ENCODE measurements around the gene GSC2. TPM values are rescaled to one million over a fixed set of nuclear protein-coding genes. Genes with fewer than 3 reads are reported as not detected.

GSC2 gene
- total RNA-seq, 1 donor from 2014 or later = not detected

- Histone ChIP-seq H3K36me3 (ENCODE audit: insufficient read depth, low read length) (peaks cover 10% of the 10 kb centered on the region), H3K79me2 (ENCODE audit: insufficient read depth, low read length) (no peaks in the 10 kb centered on the region), H3K4me2 (ENCODE audit: low read length) (no peak overlapping the region), H3K4me3 (ENCODE audit: insufficient read depth, low read depth, low read length) (no peak overlapping the region), H3K27me3 (ENCODE audit: insufficient read depth, low read length) (no peaks in the 10 kb centered on the region), H3K4me1 (ENCODE audit: insufficient read depth, low read length) (no peaks in the 10 kb centered on the region), H3K9ac (ENCODE audit: low read length) (no peak overlapping the region), H2AFZ (ENCODE audit: low read depth, low read length) (no peak overlapping the region), H4K20me1 (ENCODE audit: insufficient read depth, low read length) (peaks cover 7% of the 10 kb centered on the region), H3K27ac (ENCODE audit: low read depth, low read length) (no peak overlapping the region), H3K9me3 (ENCODE audit: insufficient read depth, low read depth, low read length) (no peaks in the 10 kb centered on the region)
- no peak for TF ChIP-seq CTCF (IDR thresholded peaks at IDR 0.05; ENCODE audit: insufficient read depth, low read depth, low read length)
- no peak for TF ChIP-seq EZH2 (IDR thresholded peaks at IDR 0.05; ENCODE audit: insufficient read depth, low read length)
- Mint-ChIP-seq H3K27me3 (ENCODE audit: low read depth, unreplicated experiment) (peaks cover 12% of the 10 kb centered on the region), H3K4me3 (ENCODE audit: unreplicated experiment) (no peak overlapping the region), H3K9me3 (ENCODE audit: unreplicated experiment) (no peaks in the 10 kb centered on the region), H3K36me3 (ENCODE audit: low read depth, unreplicated experiment) (peaks cover 24% of the 10 kb centered on the region), H3K4me1 (ENCODE audit: low read depth, unreplicated experiment) (no peaks in the 10 kb centered on the region), H3K27ac (ENCODE audit: unreplicated experiment) (no peak overlapping the region)
- FAIRE-seq = no peak
- DNase-seq (ENCODE audit: low read depth) = no peak
Observed at GRCh38 chr22:19131685-19132015, 18.4 kb downstream of the GSC2 start.

- Histone ChIP-seq H3K36me3 (ENCODE audit: insufficient read depth, low read length) (peaks cover 10% of the 10 kb centered on the region), H3K27ac (ENCODE audit: low read depth, low read length) (no peak within 1 kb of the TSS), H3K4me3 (ENCODE audit: insufficient read depth, low read depth, low read length) (no peak within 1 kb of the TSS), H3K9ac (ENCODE audit: low read length) (no peak within 1 kb of the TSS), H3K4me1 (ENCODE audit: insufficient read depth, low read length) (no peaks in the 10 kb centered on the region), H4K20me1 (ENCODE audit: insufficient read depth, low read length) (peaks cover 3% of the 10 kb centered on the region), H3K27me3 (ENCODE audit: insufficient read depth, low read length) (no peaks in the 10 kb centered on the region), H3K9me3 (ENCODE audit: insufficient read depth, low read depth, low read length) (no peaks in the 10 kb centered on the region), H3K79me2 (ENCODE audit: insufficient read depth, low read length) (no peaks in the 10 kb centered on the region), H3K4me2 (ENCODE audit: low read length) (no peak within 1 kb of the TSS), H2AFZ (ENCODE audit: low read depth, low read length) (no peak within 1 kb of the TSS)
- H3K9me3 Mint-ChIP-seq (ENCODE audit: unreplicated experiment) = no peaks in the 10 kb centered on the region
- no peak for FAIRE-seq
- H3K27ac Mint-ChIP-seq (ENCODE audit: unreplicated experiment) = no peak within 1 kb of the TSS
- H3K4me3 Mint-ChIP-seq (ENCODE audit: unreplicated experiment) = no peak within 1 kb of the TSS
- peaks cover 21% of the 10 kb centered on the region for H3K36me3 Mint-ChIP-seq (ENCODE audit: low read depth, unreplicated experiment)
- TF ChIP-seq EZH2 (IDR thresholded peaks at IDR 0.05; ENCODE audit: insufficient read depth, low read length) (no peak), CTCF (IDR thresholded peaks at IDR 0.05; ENCODE audit: insufficient read depth, low read depth, low read length) (no peak)
- H3K4me1 Mint-ChIP-seq (ENCODE audit: low read depth, unreplicated experiment) = no peaks in the 10 kb centered on the region
- no peak for DNase-seq (ENCODE audit: low read depth)
- peaks cover 17% of the 10 kb centered on the region for H3K27me3 Mint-ChIP-seq (ENCODE audit: low read depth, unreplicated experiment)
Observed at GRCh38 chr22:19130959-19131684, 19.0 kb downstream of the GSC2 start, which contains the start of gene TSSK2. TSS of gene TSSK2 (plus strand) at chr22:19131308. CDS start at chr22:19131400, 92 bp downstream.

- H4K20me1 ChIP-seq (ENCODE audit: insufficient read depth, low read length) = peaks cover 3% of the 10 kb centered on the region
- H3K9me3 ChIP-seq (ENCODE audit: insufficient read depth, low read depth, low read length) = no peaks in the 10 kb centered on the region
- Mint-ChIP-seq H3K36me3 (ENCODE audit: low read depth, unreplicated experiment) (peaks cover 16% of the 10 kb centered on the region), H3K4me1 (ENCODE audit: low read depth, unreplicated experiment) (no peaks in the 10 kb centered on the region), H3K27ac (ENCODE audit: unreplicated experiment) (no peak overlapping the region), H3K4me3 (ENCODE audit: unreplicated experiment) (no peak overlapping the region), H3K27me3 (ENCODE audit: low read depth, unreplicated experiment) (peaks cover 27% of the 10 kb centered on the region), H3K9me3 (ENCODE audit: unreplicated experiment) (no peaks in the 10 kb centered on the region)
- H3K4me2 ChIP-seq (ENCODE audit: low read length) = no peak overlapping the region
- H3K4me1 ChIP-seq (ENCODE audit: insufficient read depth, low read length) = no peaks in the 10 kb centered on the region
- H3K79me2 ChIP-seq (ENCODE audit: insufficient read depth, low read length) = no peaks in the 10 kb centered on the region
- H2AFZ ChIP-seq (ENCODE audit: low read depth, low read length) = no peak overlapping the region
- peaks cover 8% of the 10 kb centered on the region for H3K36me3 ChIP-seq (ENCODE audit: insufficient read depth, low read length)
- FAIRE-seq = no peak
- H3K27ac ChIP-seq (ENCODE audit: low read depth, low read length) = no peak overlapping the region
- no peak overlapping the region for H3K9ac ChIP-seq (ENCODE audit: low read length)
- no peak for DNase-seq (ENCODE audit: low read depth)
- H3K4me3 ChIP-seq (ENCODE audit: insufficient read depth, low read depth, low read length) = no peak overlapping the region
- no peak for TF ChIP-seq EZH2 (IDR thresholded peaks at IDR 0.05; ENCODE audit: insufficient read depth, low read length)
- no peak for TF ChIP-seq CTCF (IDR thresholded peaks at IDR 0.05; ENCODE audit: insufficient read depth, low read depth, low read length)
- no peaks in the 10 kb centered on the region for H3K27me3 ChIP-seq (ENCODE audit: insufficient read depth, low read length)
Observed at GRCh38 chr22:19129871-19130270, 20.2 kb downstream of the GSC2 start.
